HG03432 (cell line): ENCODE data around the gene CDK14.

Experiments used
- ATAC-seq: cut with Tn5 transposase; IDR thresholded peaks from one replicate; pipeline ENCODE4 v1.9.1; 2021; ENCODE audit warnings: mild to moderate bottlenecking, moderate library complexity; ENCODE audit not compliant: unreplicated experiment

Gene CDK14

DNA sequence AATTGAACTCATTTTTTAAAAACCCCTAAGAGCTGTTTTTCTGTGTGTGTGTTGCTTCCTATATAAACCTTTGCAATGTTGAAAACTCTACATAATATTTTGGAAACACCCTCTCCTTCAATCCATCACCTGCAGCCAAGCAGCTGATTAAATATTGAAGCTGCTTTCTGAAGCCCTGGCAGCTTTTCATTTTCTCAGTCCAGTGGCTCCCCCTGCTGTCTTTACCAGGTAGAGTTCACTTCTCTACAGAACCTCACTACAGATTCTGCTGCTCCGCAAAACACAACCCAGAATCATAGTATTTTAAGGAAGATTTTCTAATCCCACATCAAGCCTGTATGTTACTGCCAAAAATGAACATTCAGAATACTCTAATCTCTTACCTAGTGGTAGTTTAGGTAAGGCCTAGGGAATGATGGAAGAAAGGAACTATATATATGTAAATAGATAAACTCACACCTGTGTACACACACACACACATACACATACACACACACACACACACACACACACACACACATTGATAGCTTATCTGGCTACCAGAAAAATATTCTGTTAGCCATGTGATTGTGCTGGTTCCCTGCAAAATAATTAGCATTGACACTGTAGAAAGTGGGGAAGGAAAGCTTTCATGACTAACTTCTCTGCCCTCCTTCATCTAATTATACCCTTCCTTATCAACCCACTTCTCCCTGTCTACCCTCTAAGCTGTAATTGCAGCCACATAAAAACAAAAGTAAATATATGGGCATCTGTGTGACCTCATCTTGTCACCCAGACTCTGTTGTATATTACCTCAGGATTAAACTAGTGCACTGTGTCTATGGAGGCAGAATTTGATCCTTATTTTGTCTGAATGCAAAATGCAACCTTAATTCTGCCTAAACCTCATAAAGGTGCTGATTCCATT is 438.6 kb downstream of the CDK14 start:
- peak; percentile 64 for ATAC-seq

DNA sequence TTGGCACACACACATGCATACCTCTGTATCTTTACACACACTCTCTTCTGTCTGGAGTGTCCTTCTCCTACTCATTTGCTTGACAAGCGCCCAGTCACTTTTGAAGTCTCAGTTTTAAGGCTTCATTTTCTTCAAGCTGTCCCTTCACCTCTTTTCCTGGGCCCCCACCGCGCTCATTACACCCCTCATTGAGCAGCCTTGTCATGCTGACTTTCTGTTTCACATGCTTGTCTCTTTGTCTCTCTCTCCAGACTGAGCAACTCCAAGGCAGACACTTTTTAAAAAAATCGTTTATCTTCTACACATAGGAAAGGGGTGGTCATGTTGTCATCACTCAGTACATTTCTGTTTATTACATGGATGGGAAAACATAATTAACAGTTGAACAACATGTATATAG is 442.9 kb downstream of the CDK14 start:
- ATAC-seq = peak; percentile 84

DNA sequence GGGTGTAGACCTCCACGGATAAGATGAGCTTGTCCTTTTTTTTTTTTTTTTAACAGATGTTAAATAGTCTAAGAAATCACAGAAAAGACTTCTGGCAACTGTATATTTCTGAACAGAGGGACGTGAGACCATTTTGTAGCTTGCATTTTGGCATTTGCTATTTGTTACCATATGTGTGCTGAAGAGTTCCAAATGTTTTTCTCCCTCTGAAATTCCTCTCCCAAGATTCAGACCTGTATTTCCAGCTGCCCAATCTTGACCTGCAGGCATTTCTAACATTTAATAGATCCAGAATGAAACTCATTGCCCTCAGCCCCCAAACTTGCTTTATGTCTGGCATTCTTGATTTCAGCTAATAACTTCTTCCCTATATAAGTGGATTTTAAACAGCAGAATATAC is 445.0 kb downstream of the CDK14 start:
- no peak for ATAC-seq

DNA sequence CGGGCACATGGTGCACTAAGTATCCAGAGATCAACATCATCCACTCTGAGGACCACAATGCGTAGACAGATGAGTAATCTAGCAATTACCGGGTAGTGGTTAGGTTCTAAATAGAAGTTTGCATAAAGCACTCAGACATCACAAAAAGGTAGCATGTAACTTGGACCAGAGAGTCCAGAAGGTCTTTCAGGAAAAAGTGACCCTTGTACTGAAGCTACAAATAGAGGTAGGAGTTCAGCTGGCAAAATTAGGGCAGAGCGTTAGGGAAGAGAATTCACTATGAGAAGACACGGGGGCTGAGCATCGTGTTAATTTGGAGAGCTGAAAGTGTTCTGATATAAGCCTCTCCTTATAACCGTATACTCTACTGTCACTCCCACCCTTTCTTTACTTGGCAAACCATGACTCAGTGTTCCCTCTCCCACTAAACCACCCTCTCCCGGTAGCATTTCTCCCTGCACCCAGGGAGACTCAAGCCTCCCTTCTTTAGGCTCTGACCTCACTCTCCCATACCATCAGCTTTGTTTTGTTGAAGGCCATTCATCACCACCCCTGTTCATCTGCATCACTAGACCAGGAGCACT is 445.9 kb downstream of the CDK14 start:
- ATAC-seq = no peak

DNA sequence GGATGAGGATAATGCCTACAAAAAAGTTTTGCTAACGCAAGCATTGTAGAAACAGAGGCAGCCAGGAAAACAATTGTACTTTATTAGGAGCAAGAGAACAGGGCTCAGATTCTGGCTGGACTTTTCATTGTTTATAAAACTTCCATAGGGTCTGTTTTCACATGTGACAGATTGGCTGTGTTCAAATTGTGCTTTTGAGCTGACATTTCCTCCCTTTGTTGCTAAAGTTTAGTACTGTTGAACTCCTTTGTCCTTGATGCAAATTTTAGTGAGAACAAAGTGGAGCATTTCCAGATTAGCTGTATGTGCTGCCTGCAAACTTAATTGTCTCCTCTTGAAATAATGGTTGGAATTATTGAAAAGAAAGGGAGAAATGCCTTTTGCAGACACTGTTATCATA is 447.1 kb downstream of the CDK14 start:
- no peak for ATAC-seq

DNA sequence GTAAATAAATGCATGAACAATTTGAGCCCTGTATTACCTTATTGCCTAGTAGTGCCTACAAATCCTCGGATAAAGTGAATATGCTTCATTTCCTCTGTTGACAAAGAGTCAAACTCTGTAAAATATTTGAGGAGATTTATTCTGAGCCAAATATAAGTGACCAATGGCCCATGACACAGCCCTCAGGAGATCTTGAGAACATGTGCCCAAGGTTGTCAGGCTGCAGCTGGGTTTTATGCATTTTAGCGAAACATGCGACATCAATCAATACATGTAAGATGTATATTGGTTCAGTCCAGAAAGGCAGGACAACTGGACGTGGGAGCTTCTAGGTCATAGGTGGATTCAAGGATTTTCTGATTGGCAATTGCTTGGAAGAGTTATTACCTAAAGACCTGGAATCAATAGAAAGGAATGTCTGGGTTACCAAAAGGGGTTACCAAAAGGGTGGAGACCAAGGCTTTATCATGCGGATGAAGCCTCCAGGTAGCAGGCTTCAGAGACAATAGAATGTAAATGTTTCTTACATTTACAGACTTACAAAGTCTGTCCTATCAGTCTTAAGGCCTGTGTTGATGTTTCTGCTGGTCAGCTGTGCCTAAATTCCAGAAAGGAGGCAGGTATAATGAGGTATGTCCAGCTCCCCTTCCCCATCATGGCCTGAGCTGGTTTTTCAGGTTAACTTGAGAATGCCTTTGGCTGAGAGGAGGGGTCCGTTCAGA is 448.0 kb downstream of the CDK14 start:
- no peak for ATAC-seq

DNA sequence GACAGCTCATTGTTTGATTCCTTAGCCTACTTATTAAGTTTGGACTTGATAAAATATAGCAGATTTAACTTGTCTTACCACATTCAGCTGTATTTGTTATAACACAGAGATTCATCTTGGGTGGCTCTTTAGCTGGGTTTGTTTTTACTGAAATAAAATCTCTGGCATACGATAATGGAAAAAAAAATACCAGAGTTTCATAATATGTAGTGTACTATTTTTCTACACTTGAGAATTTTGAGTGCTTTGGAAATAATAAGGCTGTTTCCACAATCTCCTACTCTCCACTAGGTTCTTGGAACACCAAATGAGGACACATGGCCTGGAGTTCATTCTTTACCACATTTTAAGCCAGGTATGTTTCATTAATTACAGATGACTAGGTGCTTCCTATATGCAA is 449.5 kb downstream of the CDK14 start:
- ATAC-seq = no peak

DNA sequence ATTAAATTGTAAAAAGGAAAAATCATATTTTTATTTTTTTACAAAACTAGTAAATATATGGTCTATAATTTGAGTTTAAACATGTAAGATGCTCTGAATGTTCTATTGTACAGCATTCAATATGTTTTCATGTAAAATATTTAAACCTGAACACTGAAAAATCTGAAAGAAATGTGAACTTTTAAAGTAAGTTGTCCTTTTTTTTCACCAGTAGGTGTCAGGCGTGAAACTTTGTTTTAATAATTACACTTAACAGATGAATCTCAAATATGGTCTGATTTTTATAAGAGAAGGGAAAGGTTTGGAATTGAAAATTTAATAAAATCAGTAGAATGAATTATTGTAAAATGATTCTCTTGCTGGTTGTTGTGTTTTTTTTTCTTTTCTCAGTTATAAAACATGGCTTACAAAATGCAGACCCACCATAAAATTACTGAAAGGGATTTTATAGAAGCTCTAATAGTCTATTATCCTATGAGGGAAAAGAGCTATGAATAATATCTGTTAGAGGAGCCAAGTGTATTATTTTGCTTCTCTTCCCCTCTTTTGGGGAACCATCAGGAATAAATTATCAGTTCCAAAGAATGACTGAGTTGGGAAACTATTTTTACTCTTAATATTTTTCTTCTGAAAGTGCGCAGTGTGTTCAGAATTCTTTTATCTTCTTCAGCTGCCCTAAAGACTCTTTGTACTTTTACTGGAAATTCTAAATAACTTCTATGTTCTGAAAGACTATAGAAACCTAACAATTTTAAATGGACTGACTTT is 450.4 kb downstream of the CDK14 start:
- no peak for ATAC-seq

DNA sequence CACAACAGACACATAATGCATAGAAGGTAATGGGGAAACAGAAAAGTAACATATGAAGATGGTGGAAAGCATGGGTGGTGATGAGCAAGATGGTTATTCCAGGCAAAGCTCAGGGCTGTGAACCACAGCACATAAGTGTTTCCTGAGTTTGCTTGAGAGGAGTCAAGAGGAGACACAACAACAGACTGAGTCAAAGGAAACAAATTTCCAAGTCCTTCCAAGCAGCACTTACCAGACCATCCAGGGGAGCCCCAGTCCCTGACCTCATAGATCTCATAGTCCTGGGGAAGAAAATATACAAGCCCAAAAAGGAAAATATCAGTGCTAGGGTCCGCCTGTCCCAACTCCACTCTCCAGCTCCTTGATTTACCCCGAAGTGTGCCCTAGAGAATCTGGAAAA is 451.5 kb downstream of the CDK14 start:
- no peak for ATAC-seq

DNA sequence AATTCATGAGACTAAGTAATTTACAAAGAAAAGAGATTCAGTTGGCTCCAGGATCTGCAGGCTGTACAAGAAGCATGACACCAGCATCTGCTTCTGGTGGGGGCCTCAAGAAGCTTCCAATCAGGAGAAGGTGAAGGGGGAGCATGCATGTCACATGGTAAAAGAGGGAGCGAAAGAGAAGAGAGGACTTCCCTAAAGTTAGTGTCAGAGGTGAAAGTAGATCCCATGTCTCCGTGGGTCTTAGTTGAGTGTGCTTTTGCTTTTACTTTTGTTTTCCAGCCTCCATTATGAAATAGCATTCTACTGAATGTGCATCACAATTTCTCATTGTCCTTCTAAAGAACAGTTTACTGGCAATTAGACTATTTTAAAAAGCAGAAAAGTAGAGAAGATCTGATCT is 454.6 kb downstream of the CDK14 start:
- peak; percentile 93 for ATAC-seq

DNA sequence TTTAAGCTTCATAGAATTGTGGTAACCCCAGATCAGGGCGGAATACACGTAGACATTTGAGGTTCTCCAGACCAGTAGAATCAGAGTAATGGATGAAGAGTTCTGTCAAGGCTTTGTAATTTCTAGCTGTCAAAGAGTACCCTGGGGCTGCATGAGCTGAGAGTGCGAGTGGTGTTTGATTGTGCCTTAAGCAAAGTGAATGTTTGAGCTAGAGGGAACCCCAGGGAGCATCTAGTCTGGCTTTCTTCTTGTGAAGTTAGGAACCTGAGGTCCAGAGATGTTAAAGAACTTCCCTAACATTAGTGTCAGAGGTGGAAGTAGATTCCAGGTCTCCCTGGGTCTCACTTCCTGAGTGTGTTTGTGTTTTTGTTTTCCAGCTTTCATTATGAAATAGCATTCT is 455.8 kb downstream of the CDK14 start:
- ATAC-seq = no peak

DNA sequence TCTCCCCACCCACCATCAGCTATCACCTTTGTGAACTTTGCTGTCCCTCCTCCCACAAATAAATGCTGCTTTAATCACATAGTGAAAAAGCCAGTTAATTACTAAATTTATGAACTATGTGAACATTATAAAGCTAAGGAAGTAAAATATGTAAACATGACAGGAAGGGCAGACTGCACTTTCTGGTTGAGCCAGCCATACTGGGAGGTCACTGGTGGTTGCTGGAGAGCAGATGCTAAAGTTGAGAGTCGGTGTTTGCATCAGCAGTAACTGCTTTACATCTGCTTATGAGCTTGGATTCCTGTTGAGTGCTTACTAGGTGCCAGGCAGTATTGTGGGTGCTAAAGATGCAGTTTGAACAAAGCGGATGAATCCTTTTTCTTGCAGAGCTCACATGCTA is 458.3 kb downstream of the CDK14 start:
- ATAC-seq = no peak

DNA sequence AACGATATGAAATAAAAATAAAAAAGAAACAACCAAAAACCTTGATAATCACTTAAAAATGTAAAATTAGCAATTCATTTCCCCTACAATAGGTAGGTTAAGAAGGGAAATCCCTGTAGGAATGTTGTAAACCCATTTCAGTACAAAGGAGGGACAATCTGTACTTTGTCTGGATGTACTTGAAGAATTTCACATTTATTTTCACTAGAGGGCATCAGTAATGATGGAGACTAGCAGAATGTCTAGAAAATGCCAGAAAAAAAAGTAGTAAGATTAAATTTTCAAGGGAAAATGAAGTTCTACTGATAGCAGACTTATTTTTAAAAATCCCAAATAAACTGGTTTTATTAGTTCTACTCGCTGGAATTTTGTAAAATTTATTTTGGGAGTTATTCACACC is 459.1 kb downstream of the CDK14 start:
- ATAC-seq = no peak

DNA sequence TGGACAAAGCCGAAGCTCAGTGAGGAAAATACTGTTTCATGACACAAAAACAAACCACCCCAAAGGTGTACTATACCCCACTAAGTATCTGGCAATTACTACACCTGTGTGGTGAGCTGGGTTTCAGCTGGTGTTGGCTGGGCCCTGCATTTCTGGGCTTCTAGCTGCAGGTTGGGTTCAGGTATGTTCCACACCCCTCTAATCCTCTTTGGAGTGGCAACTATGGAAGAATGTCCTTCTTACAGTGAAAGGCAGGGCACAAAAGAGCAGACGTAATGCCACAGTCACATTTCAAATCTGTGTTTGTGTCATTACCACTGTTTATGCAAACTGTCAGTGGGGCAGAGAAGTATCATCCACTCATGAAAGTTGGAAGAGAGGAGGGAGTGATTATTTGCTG is 466.6 kb downstream of the CDK14 start:
- ATAC-seq = no peak

DNA sequence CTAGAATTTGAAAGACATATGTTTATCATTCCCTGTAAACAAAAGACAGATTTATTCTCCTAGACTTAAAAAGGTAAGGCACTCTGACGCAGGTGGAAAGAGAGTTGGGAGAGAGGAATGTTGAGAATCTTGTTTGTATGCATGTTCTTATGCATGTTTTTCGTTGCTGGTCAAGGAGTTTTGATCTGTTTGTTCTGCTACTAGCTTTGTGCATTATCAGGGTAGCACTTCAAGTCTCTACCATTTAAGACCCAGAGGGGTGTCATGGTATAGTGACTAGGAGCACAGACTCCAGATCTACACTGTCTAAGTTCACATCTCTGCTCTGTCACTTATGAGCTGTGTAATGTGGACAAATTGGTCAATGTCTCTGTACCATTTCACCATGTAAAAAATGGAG is 467.9 kb downstream of the CDK14 start:
- no peak for ATAC-seq

DNA sequence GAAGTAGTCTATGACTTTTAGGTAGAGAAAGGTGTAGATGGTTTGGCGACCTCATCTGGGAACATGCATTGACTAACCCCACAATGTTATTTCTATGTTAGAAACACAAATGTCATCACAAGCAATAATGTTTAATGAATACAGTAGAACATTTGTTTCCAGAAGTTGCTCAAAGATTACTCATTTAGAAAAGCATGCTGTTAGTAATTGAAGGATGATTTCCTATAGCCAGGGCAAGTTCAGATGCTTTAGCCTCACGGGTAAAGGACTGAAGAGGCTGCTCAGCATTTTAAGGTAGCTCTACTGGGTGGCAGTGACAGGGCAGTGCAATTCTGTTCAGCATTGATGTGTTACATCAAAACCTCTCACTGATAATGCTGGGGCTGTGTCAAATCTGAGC is 468.8 kb downstream of the CDK14 start:
- no peak for ATAC-seq

DNA sequence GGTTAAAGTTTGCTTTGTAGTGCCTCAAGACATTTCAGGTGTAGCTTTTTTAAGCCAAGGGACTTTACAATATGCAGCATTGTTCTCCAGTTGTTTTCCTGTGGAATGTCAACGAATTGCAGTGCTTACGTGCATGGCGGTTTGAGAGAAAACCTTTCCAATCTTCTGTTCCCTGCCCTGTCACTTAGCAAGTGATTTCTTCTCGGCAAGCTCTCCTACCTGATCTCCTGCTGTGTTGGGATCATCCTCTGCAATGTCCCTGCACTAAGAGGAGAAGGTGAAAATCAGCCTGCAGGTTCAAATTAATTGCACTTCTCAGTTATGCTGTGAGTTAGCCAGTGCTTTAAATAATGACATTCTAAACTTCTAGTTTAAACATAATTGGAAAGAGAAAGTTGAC is 470.5 kb downstream of the CDK14 start:
- no peak for ATAC-seq

DNA sequence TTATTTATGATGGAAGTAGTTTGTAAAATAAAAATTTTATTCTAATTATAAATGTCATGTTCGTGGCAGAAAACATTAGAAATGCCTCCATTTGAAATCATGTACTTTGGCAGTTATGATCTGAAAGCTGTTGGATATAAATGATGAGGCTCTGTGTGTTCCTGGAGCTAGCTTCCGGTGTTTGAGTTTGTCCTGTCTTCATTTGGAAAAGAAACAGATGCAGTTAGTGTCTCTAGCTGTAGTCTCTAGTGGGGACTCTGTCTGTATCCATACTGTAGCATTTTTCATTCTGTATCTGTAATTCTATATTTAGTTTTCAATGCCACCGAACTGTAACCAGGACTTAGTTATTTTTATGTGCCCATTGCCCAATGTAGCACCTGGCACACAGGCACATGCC is 471.1 kb downstream of the CDK14 start:
- ATAC-seq = no peak

DNA sequence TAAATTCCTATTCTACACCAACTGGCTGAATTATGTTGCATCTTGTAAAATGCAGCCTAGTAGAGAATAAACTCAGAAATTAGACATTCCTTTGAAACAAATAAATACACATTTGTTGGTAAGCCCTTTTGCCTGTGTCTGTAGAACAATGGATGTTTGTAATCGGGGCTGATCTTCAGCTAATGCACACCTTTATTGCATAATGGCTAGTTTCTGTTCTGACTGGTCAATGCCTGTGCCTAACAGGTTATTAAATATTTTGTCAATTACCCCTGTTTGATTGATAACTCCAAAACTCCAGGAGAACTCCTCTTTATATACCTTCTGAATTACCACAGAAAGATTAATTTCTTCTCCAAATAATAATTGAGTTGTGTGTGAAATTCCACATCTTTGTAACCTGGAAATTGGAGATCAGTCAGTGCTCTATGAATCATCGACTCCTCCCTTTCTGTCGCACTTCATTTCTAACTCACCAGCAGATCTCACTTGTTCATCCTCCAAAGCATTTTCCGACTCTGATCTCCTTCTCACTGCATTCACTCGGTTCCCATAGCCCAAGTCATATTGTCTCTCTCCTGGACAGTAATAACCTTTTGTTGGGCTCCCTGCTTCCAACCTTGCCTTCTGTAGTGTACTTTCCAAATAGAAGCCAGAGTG is 472.1 kb downstream of the CDK14 start:
- no peak for ATAC-seq

DNA sequence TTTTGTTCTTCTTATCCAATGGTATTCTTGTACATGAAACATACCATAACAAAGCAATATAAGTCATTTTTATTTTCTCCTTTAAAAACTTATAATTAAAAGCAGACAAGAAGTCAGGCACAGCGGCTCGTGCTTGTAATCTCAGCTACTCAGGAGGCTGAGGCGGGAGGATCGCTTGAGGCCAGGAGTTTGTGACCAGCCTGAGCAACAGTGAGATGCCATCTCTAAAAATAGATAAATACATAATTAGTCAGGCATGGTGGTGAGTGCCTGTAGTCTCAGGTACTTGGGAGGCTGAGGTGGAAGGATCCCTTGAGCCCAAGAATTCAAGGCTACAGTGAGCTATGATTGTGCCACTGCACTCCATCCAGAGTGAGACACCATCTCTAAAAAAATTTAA is 473.0 kb downstream of the CDK14 start:
- no peak for ATAC-seq

DNA sequence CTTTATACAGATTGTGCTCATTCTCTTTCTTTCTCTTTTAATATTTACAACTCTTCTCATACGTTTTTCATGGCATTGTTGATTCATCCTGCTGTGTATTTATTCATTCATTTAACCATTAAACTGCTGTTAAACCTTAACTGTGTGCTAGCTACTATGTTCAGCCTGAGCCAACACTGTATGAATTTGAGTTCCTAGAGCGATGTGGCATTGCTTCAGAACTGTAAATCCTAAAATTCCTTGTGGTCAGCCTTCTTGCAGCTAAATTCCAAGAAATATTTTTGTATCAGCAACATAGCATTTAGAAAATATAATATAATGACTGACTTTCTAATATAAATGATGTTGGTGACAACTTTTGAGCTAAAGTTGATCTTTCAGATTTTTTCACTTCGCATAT is 483.4 kb downstream of the CDK14 start:
- ATAC-seq = no peak
